HG02973 (cell line): ENCODE data around the gene CRB2.

Source experiments
- ATAC-seq: cut with Tn5 transposase; IDR thresholded peaks from one replicate; pipeline ENCODE4 v1.9.1; 2021; ENCODE audit warnings: moderate library complexity; ENCODE audit not compliant: unreplicated experiment

Gene CRB2

DNA sequence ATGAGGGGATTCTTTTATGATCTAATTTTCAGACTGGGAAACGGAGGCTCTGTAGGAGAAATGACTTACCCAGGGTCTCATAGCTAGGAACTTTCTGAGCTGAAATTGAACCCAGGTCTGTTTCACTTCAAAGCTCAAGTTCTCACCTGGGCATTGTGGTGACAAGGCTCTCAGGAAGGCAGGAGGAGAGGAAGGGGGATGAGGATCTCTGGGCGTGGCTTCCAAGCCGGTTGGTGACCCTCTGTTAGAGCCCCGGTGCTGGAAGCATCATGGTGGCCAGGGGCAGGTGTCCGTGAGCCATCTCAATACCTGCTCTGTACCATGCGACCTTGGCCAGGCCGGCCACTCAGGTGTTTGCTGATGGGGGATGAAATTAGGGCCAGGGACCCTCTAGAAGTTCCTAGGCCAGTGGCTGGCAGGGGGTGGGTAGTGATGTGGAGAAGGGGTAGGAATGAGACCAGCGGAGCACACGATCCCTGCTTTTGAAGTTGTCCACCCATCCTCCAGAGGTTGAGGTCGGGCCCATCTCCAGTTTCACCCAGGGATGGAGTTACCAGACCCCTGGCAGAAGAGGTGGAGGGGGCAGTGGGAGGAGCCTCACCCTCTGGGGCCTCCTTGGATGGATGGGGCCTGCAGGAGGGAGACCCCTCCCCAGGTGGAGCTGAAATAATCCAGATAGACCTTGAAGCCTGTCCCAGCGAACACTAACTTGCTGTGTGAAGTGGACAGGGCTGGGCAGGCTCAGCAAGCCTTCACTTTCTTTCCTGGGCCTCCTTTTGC lies 5.9 kb downstream of the CRB2 start:
- no peak for ATAC-seq

DNA sequence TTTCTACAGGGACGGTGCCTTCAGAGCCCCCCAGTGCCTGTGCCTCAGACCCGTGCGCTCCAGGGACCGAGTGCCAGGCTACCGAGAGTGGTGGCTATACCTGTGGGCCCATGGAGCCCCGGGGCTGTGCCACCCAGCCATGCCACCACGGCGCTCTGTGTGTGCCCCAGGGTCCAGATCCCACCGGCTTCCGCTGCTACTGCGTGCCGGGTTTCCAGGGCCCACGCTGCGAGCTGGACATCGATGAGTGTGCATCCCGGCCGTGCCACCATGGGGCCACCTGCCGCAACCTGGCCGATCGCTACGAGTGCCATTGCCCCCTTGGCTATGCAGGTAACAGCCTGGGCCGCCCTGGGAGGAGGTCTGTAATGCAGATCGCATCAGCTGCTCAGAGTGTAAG lies 6.9 kb downstream of the CRB2 start:
- no peak for ATAC-seq

DNA sequence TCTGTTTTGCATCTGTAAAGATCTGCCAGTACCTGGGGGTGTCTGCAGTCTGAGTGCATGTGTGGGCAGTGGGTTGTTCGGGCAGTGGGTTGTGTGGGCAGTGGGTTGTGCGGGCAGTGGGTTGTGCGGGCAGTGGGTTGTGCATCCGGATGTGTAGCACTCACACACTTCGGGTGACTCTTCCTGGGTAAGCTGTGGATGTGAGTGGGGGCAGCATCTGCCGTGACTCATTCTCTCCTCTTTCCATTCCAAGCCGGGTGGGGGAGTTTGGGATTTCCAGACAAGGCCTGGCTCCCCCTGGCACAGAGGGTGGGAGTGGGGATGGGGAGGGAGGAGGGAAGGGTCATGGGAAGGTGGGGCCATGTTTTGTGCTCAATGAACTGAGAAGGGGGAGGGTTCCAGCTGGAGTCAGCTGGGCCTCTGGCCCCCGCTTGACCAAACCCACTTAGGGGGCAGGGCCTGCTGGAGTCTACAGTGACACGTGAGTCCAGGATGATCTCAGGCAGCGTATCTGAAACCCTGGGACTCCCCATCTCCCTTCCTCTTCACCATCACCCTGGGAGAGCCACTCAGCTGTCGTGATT lies 8.3 kb downstream of the CRB2 start:
- no peak for ATAC-seq

DNA sequence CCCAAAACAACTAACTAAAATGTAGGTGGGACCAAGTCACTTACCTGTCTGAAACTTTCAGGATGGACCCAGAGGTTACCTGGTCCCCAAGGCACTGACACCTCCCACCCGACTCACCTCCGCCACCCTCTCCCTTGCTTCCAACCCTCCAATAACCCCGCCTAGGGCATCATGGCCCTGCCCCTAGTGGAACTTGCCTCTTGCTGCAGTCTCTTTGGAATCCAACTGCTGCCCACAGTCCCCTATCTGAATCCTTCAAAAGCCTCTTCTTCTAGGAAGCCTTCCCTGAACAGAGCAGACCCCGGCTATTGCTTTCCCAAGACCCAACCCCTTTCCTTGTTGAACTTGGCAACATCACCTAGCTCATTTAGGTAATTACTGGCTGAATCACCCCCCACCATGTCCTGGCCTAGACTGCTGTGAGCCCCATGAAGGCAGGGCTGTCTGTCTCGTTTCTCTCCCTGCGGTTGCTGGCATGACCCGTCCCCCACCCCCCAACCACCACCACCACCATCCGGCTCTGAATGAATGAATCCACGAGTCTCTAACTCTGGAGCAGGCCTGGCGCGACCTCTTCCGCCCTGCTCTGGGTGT lies 9.4 kb downstream of the CRB2 start:
- no peak for ATAC-seq

DNA sequence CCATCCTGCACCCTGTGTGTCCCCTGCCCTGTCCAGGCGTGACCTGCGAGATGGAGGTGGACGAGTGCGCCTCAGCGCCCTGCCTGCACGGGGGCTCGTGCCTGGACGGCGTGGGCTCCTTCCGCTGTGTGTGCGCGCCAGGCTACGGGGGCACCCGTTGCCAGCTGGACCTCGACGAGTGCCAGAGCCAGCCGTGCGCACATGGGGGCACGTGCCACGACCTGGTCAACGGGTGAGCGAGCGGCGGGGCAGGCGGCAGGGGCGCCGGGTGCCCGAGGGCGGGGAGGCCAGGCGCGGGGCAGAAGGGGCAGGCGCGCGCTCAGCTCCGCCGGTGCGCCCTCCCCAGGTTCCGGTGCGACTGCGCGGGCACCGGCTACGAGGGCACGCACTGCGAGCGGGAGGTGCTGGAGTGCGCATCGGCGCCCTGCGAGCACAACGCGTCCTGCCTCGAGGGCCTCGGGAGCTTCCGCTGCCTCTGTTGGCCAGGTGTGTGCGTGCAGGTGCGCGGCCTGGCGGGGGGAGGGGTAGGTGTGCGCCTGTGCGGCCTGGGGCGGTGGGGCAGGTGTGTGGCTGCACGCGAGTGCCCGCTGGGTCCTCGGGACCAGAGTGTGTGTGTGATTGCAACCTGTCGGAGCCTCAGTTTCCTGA lies 10.0 kb downstream of the CRB2 start:
- ATAC-seq = no peak

DNA sequence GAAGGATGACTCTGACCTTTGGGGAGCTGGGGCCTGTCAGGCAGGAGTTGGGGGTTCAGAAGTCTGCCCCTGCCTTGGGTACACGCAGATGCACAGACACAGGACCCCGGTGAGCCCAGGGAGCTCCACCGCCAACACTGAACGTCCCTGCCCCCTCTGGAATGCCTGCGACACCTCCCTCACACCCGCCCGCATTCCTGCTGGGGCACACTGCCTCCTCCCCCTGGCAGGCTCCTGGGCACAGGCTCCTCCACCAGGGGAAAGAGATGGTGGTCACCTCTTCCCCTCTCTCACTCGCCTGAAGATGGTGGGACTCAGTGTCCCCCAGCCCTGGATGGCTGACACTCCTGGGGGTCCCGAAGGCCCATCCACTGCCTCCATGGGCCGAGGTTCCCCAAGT lies 12.0 kb downstream of the CRB2 start:
- ATAC-seq = no peak

DNA sequence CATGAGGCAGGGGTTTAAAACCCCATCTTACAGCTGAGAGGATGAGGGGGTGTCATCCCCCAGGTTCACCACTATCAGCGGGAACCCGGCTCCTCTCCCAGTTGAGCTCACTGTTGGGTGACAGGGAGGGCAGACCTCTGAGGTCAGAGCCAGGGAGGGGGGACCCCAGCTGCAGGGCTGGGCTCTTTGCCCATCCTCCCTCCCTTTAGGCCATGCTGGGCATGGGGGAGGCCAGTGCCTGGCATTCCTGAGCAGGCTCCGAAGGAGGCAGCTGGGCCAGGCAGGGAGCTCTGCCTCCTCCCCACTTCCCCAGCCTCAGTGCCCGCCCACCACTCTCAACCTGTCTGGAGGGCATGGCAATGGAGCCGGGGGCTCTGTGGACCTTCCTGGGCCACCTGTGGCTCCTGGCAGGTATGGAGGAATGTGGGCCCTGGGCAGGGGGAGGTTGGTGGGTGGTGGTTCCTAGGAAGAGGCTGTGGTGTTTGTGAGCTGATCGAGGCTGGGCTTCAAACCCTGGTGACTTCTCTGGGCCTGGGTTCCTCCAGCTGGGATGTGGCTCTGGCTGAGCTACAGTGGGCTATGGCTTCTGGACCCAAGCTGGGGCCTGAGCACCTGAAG lies 12.6 kb downstream of the CRB2 start:
- no peak for ATAC-seq

DNA sequence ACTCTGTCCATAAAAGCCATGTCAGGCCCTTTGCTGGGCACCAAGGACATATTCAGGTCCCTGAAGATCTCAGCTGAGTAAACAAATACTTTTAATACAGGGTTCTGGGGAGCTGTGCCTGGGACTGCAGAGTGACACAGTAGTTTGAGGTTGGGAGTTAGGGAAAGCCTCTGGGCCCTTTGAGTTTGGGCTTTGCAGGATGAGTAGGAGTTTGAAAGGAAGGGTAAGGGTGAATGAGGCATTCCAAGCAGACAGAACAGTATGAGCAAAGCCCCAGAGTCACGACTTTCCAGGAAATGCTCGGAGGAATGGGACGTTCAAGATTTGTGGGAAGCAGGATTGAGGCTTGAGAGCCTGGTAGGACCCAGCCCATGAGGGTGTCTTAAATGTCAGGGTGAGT lies 13.3 kb downstream of the CRB2 start:
- no peak for ATAC-seq

DNA sequence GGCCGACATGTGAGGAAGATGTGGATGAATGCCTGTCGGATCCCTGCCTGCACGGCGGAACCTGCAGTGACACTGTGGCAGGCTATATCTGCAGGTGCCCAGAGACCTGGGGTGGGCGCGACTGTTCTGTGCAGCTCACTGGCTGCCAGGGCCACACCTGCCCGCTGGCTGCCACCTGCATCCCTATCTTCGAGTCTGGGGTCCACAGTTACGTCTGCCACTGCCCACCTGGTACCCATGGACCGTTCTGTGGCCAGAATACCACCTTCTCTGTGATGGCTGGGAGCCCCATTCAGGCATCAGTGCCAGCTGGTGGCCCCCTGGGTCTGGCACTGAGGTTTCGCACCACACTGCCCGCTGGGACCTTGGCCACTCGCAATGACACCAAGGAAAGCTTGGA lies 14.1 kb downstream of the CRB2 start:
- ATAC-seq = no peak

DNA sequence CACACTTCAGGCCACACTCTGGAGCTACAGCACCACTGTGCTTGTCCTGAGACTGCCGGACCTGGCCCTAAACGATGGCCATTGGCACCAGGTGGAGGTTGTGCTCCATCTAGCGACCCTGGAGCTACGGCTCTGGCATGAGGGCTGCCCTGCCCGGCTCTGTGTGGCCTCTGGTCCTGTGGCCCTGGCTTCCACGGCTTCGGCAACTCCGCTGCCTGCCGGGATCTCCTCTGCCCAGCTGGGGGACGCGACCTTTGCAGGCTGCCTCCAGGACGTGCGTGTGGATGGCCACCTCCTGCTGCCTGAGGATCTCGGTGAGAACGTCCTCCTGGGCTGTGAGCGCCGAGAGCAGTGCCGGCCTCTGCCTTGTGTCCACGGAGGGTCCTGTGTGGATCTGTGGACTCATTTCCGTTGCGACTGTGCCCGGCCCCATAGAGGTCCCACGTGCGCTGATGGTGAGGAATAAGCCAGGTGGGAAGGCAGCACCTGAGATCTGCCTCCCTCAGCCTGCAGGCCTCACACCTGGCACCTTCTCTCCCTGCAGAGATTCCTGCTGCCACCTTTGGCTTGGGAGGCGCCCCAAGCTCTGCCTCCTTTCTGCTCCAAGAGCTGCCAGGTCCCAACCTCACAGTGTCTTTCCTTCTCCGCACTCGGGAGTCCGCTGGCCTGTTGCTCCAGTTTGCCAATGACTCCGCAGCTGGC lies 14.7 kb downstream of the CRB2 start:
- ATAC-seq = no peak

DNA sequence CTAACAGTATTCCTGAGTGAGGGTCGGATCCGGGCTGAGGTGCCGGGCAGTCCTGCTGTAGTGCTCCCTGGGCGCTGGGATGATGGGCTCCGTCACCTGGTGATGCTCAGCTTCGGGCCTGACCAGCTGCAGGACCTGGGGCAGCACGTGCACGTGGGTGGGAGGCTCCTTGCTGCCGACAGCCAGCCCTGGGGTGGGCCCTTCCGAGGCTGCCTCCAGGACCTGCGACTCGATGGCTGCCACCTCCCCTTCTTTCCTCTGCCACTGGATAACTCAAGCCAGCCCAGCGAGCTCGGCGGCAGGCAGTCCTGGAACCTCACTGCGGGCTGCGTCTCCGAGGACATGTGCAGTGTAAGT lies 15.2 kb downstream of the CRB2 start:
- no peak for ATAC-seq

DNA sequence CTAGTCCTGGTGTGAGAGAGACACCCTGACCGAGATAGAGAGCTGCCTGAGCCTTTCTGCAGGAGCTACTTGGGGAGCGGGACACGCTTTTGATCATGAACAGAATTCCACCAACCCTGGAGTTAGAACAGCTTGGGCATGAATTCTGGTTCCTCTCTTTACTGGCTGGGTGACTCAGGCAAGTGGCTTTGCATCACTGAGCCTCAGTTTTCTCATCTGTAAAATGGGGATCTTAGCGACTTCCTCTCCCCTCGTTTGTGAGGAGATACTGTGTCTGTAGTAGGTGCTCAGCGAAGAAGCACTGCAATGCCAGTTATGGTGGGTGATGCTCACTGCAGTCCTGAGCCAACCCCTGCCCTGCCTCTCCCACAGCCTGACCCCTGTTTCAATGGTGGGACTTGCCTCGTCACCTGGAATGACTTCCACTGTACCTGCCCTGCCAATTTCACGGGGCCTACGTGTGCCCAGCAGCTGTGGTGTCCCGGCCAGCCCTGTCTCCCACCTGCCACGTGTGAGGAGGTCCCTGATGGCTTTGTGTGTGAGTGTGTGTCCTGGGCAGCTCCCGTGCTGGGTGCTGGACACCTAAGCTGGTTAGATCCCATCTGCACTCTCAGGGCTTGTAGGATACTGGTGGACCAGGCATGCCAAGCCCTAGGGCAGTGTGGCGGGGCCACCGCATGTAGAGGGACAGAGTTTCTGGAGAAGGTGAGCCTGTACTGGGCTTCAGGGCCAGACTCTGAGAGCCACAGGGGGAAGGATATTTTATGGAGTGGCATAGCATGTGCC lies 16.0 kb downstream of the CRB2 start:
- ATAC-seq = no peak

DNA sequence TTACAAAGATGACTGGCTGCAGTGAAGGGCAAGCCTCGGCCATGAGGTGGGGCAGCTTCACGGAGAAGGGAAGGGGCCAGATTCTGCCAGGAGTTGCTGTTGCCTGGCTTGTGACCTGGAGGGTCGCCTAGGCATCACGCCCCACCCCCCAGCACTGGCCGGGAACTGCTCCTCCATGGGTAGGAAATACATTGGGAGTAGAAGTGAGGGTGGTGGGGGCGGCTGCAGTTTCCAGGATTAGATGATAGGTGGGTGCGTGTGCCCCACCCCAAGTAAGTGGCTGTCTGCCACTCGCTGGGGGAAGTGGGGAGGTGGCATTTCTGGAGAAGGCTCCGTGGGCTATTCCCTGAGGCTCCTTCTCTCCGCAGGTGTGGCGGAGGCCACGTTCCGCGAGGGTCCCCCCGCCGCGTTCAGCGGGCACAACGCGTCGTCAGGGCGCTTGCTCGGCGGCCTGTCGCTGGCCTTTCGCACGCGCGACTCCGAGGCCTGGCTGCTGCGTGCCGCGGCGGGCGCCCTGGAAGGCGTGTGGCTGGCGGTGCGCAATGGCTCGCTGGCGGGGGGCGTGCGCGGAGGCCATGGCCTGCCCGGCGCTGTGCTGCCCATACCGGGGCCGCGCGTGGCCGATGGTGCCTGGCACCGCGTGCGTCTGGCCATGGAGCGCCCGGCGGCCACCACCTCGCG lies 16.9 kb downstream of the CRB2 start:
- ATAC-seq = no peak

DNA sequence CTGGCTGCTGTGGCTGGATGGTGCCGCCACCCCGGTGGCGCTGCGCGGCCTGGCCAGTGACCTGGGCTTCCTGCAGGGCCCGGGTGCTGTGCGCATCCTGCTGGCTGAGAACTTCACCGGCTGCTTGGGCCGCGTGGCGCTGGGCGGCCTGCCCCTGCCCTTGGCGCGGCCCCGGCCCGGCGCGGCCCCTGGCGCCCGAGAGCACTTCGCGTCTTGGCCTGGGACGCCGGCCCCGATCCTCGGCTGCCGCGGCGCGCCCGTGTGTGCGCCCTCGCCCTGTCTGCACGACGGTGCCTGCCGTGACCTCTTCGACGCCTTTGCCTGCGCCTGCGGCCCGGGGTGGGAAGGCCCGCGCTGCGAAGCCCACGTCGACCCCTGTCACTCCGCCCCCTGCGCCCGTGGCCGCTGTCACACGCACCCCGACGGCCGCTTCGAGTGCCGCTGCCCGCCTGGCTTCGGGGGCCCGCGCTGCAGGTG lies 17.5 kb downstream of the CRB2 start:
- no peak for ATAC-seq

DNA sequence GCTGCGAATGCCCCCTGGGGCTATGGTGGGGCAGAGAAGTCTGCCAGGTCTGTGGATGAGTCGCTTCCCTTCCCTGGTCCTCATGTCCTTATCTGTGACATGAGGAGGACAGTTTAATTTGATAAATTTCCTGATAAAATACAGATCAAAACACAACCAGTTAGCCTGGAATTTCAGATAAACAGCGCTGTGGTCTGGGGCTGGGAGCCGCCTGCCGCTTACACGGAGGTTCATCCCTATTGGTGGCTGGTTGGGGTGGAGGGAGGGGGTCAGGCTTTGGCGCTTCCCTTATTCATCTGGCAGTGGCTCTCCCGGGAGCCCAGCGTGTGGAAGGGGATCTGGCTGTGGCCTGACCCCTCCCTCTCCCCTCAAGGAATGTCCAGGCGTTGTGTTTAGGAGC lies 17.9 kb downstream of the CRB2 start:
- ATAC-seq = no peak

DNA sequence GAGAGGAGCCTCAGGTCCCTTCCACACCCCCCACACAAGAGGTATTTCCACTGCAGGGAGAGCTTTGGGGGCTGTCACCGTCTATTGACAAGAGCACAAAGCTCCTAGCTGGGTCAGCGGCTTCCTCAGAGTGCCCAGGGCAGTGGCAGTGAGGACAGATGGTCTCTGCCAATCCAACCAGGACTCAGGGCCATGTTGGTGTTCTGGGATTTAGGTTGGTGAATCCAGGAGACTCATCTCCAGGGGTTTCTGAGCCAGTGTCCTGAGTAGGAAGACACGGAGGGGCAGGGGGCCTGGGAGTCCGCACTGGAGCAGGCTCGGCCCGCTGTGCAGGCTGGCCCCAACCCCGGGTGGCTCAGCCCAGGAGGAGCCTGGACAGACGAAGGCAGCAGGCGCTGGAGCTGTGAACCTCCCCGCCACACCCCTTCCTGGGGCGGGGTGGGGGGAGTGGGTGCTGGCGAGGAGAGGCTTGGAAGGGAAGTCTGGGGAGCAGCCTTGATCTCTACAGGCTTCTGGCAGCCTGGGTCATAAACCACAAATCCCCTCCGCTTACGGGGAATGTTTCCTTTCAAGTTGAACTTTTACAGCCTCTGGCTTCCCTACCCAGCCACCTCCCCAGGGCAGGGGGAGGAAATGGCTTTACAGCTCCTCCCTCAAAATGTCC lies 19.6 kb downstream of the CRB2 start:
- no peak for ATAC-seq

DNA sequence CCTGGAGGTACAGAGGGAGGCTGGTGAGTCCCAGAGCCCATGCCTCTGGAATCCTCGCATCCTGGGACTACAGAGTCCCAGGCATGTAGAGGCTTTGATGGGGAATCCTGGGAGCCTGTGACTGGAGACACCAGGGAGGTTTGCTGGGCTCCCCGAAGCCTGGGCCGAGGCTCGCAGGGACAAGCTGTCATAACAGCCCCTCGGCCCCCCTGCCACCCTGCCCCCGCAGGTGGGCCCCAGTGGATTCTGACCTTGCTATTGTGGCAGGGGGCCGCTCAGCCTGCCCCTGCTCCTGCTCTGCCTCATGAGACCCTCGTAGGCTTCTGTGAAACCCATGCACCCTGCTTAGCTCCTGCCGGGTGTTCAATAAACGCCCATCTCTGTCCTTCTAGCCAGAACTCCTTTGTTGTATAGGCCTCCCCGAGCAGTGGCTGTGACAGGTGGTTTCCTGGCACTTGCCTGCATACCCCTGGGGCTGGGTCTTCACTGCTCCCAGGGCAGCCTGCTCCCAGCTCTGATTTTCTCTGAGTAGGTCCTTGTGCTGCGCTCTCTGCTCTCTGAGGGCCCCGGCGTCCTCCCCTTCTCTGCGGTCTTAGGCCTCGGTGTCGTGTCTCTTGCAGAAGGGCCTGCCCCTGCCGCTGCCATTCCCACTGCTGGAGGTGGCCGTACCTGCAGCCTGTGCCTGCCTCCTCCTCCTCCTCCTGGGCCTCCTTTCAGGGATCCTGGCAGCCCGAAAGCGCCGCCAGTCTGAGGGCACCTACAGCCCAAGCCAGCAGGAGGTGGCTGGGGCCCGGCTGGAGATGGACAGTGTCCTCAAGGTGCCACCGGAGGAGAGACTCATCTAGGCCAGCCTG lies 20.4 kb downstream of the CRB2 start:
- ATAC-seq = no peak
